GM12874 (cell line): ENCODE data around the gene BRINP1.

Experiments
- TF ChIP-seq, protein P1 (sequence below): IDR thresholded peaks from 2 replicates; pipeline ENCODE4 v1.5.1; 2011; ENCODE audit warnings: low read depth, mild to moderate bottlenecking, control low read depth, low read length, moderate library complexity; ENCODE audit not compliant: insufficient read depth

The BRINP1 gene

DNA sequence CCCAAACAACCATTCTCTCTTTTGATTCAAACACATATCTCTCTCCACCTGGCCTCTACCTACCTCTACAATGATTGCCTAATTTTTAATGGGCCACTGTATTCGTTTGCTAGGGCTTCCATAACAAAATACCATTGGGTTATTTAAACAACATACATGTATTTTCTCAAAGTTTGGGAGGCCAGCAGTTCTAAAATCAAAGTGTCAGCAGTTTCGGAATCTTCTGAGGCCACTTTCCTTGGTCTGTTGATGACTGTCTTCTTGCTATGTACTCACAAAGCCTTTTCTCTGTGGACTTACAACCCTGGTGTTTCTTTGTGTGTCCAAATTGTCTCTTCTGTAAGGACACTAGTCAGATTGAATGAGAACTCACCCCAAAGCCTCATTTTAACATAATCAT is 214.7 kb downstream of the BRINP1 start:
- TF ChIP-seq, protein P1, sequence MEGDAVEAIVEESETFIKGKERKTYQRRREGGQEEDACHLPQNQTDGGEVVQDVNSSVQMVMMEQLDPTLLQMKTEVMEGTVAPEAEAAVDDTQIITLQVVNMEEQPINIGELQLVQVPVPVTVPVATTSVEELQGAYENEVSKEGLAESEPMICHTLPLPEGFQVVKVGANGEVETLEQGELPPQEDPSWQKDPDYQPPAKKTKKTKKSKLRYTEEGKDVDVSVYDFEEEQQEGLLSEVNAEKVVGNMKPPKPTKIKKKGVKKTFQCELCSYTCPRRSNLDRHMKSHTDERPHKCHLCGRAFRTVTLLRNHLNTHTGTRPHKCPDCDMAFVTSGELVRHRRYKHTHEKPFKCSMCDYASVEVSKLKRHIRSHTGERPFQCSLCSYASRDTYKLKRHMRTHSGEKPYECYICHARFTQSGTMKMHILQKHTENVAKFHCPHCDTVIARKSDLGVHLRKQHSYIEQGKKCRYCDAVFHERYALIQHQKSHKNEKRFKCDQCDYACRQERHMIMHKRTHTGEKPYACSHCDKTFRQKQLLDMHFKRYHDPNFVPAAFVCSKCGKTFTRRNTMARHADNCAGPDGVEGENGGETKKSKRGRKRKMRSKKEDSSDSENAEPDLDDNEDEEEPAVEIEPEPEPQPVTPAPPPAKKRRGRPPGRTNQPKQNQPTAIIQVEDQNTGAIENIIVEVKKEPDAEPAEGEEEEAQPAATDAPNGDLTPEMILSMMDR = no peak

DNA sequence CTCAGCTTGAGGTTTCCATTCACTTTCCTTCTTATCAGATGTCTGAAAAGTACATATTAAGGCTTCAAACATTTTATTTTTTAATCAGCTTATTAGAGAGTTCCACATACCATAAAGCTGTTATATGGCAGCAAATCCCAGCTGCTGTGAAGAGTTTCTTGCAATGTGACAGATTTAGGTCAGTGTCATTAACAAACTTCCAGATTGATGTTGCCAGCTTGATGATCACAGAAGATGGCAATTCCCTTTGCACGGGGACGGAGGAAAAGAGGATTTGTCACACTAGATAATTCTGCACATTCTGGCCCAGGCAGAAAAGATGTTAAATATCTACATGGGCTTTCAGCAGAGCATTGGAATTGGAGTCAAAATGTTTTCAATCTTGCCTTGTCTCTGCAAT is 215.8 kb downstream of the BRINP1 start:
- TF ChIP-seq, protein P1 = no peak

DNA sequence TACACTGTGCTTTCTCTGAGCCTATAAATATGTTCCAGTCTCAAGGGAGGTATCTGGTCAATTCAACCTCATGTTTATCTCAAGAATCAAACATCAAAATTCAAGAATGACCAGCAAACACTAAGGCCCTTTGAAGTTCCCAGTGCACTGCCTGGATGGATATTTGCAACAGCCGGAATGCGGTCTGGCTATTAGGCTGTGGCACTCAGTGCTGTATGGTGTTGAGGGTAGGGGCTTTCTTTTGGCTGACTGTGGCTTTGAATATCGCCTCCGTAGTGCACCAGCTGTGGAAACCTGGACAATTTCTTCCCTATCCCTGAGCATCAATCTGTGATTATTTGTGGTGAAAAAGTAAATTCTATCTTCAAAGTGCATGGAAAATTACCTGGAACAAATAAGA is 220.4 kb downstream of the BRINP1 start:
- TF ChIP-seq, protein P1 = no peak

DNA sequence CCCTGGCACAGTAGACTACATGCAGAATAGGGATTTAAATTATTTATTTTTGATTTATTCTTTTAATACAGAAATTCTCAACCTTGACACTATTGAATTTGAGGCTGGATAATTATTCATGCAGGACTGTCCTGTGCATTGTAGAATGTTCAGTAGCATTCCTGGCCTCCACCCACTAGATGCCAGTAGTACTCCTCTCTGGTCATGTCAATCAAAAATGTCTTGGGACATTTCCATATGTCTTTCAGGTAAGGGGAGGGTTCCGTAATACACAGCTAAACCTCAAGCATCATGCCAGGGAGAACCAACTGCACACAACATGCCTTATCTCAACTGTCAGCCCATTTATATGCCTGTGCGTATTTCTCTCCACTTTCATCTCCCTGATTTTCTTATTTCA is 231.8 kb downstream of the BRINP1 start:
- TF ChIP-seq, protein P1 = no peak

DNA sequence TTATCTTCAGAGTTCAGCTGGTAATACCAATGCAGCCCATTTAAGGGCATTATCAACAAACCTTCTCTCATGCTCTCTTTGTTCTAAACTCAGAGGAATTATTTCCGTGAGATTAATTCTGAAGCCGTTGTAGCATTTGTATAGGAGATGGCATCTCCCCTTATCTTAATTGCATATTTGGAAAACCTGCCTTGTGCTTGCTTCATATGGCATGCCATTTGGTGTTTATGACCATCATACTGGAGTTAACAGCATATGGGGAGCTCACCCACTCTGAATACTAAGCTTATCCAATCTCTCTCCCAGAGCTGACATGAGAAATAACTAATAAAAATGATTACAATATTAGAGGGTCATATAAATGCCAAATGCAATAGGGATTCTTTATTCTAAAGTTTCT is 243.2 kb downstream of the BRINP1 start:
- TF ChIP-seq, protein P1 = no peak

DNA sequence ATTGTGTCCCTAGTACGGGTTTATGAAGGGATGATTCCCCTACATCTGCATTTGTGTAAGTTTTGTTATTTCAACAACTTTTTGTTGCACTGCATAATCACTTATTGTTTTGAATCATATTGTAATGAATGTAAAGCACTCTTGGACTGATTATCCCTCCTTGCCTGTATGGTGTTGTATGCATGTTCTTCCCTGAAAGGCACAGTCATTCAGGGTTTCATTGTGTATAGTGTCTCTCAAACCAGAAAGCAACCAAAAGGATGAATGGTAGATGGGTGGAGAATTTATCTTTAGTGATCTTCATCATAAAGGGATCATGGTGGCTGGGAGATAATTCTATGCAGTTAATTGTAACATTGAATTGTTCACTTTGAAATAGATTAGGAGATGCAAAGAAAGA is 247.3 kb downstream of the BRINP1 start:
- TF ChIP-seq, protein P1 = no peak

DNA sequence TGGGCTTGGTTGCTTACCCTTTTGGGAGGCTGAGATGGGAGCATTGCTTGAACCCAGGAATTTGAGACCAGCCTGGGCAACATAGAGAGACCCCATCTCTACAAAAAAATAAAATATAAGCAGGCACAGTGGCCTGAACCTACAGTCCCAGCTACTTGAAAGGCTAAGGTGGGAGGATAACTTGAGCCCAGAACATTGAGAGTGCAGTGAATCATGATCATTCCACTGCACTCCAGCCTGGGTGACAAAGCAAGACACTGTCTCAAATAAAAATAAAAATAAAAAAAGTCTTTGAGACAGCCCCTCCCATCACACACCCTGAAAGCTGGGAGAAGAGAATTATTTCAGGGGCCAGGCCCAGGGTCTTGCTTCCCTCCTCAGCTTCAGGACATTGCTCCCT is 251.8 kb downstream of the BRINP1 start:
- TF ChIP-seq, protein P1 = no peak
